Measurements from ENCODE around the gene SHB.
A peak's percentile ranks its signal among the peaks of the same experiment; 100 is the strongest.

The SHB gene

GRCh38 chr9:37923118-37923795 is 145.8 kb downstream of the SHB start:
- TF ChIP-seq CTCF (IDR thresholded peaks at IDR 0.05; ENCODE audit: low read depth, low read length, missing control alignments): no peak
- no peak overlapping the region for H3K4me3 ChIP-seq (ENCODE audit: low read depth, low read length)
- DNase-seq (ENCODE audit: low read depth): no peak
- in situ Hi-C loops (cut with HindIII; ENCODE audit: low sequenced_read_pairs): loop anchor here (25.0 kb wide), 1 partner anchor 314 kb away; no protein-coding TSS in a partner anchor

- no peak overlapping the region for H3K4me3 ChIP-seq (ENCODE audit: low read depth, low read length)
- in situ Hi-C loops (cut with HindIII; ENCODE audit: low sequenced_read_pairs): loop anchor here (25.0 kb wide), 1 partner anchor 315 kb away; no protein-coding TSS in a partner anchor
- TF ChIP-seq CTCF (IDR thresholded peaks at IDR 0.05; ENCODE audit: low read depth, low read length, missing control alignments): no peak
- DNase-seq (ENCODE audit: low read depth): no peak
Observed at GRCh38 chr9:37922363-37923117, 146.5 kb downstream of the SHB start.

GRCh38 chr9:37921546-37922300 is 147.3 kb downstream of the SHB start:
- in situ Hi-C loops (cut with HindIII; ENCODE audit: low sequenced_read_pairs): loop anchor here (25.0 kb wide), 1 partner anchor 316 kb away; no protein-coding TSS in a partner anchor
- no peak overlapping the region for H3K4me3 ChIP-seq (ENCODE audit: low read depth, low read length)

GRCh38 chr9:37921168-37921510 is 147.9 kb downstream of the SHB start:
- in situ Hi-C loops (cut with HindIII; ENCODE audit: low sequenced_read_pairs): loop anchor here (25.0 kb wide), 1 partner anchor 316 kb away; no protein-coding TSS in a partner anchor
- TF ChIP-seq CTCF (IDR thresholded peaks at IDR 0.05; ENCODE audit: low read depth, low read length, missing control alignments): no peak
- DNase-seq (ENCODE audit: low read depth): no peak
- H3K4me3 ChIP-seq (ENCODE audit: low read depth, low read length): no peak overlapping the region

More at GRCh38 chr9:37921546-37922300, 147.3 kb downstream of the SHB start:
- no peak for DNase-seq (ENCODE audit: low read depth)
- TF ChIP-seq CTCF (IDR thresholded peaks at IDR 0.05; ENCODE audit: low read depth, low read length, missing control alignments): peak; percentile 45

- no peak overlapping the region for H3K4me3 ChIP-seq (ENCODE audit: low read depth, low read length)
- no peak for TF ChIP-seq CTCF (IDR thresholded peaks at IDR 0.05; ENCODE audit: low read depth, low read length, missing control alignments)
- DNase-seq (ENCODE audit: low read depth): no peak
- in situ Hi-C loops (cut with HindIII; ENCODE audit: low sequenced_read_pairs): loop anchor here (25.0 kb wide), 1 partner anchor 317 kb away; no protein-coding TSS in a partner anchor
Observed at GRCh38 chr9:37920471-37921167, 148.4 kb downstream of the SHB start.

- DNase-seq (ENCODE audit: low read depth): no peak
- no peak overlapping the region for H3K4me3 ChIP-seq (ENCODE audit: low read depth, low read length)
- in situ Hi-C loops (cut with HindIII; ENCODE audit: low sequenced_read_pairs): loop anchor here (25.0 kb wide), 1 partner anchor 317 kb away; no protein-coding TSS in a partner anchor
- no peak for TF ChIP-seq CTCF (IDR thresholded peaks at IDR 0.05; ENCODE audit: low read depth, low read length, missing control alignments)
Observed at GRCh38 chr9:37919956-37920335, 149.1 kb downstream of the SHB start.
